Mesenteric fat pad (tissue), 1 donor: ENCODE results near the gene LYL1. TPM values are rescaled to one million over a fixed set of nuclear protein-coding genes. Genes with fewer than 3 reads are reported as not detected.

ENCODE experiments used
- DNase-seq: peaks from one replicate; pipeline ENCODE4 v3.0.0-alpha.2; 2020; ENCODE audit warnings: low spot score
- total RNA-seq: library from RNA; stranded (reverse); fragmentation: NEBNext Ultra II Directional; extraction: Animal tissue kit (Norgen Biotek cat#: 25700); gene quantifications from one replicate; pipeline ENCODE4 v1.2.1, GENCODE V29; 2021
- donor health status: DM: yes; HTN: yes; CAD: no.

Gene LYL1
- total RNA-seq, 1 donor from 2014 or later, result 11.5 TPM

GRCh38 chr19:13130886-13131490 lies 28.3 kb upstream of the LYL1 start:
- no peak for DNase-seq

- no peak for DNase-seq
These were observed 26.7 kb upstream of the LYL1 start for GRCh38 chr19:13129384-13129783.

- DNase-seq, result no peak
These were observed 25.9 kb upstream of the LYL1 start for GRCh38 chr19:13128583-13128982.

GRCh38 chr19:13127811-13128575 lies 25.3 kb upstream of the LYL1 start:
- no peak for DNase-seq

GRCh38 chr19:13127051-13127450 lies 24.4 kb upstream of the LYL1 start:
- DNase-seq, result no peak

- DNase-seq, result no peak
These were observed 20.6 kb upstream of the LYL1 start for GRCh38 chr19:13122980-13123957.

GRCh38 chr19:13122275-13122878 lies 19.7 kb upstream of the LYL1 start:
- DNase-seq, result no peak

GRCh38 chr19:13121551-13122274 lies 19.1 kb upstream of the LYL1 start:
- DNase-seq, result no peak

- no peak for DNase-seq
These were observed 18.2 kb upstream of the LYL1 start for GRCh38 chr19:13120817-13121216.

GRCh38 chr19:13120031-13120430 lies 17.4 kb upstream of the LYL1 start:
- no peak for DNase-seq

GRCh38 chr19:13119627-13120026 lies 17.0 kb upstream of the LYL1 start:
- no peak for DNase-seq

- DNase-seq, result no peak
These were observed 16.0 kb upstream of the LYL1 start for GRCh38 chr19:13118424-13119193.

GRCh38 chr19:13117772-13118423 lies 15.2 kb upstream of the LYL1 start, which contains the start of gene NACC1:
Gene NACC1, plus strand, starts transcription at chr19:13118264. Its CDS starts 16,944 bp downstream, at chr19:13135208.
- peak; percentile 96 for DNase-seq

GRCh38 chr19:13117176-13117771 lies 14.6 kb upstream of the LYL1 start:
- no peak for DNase-seq

GRCh38 chr19:13116282-13117175 lies 13.9 kb upstream of the LYL1 start, which contains the start of gene TRMT1:
Gene TRMT1, minus strand, starts transcription at chr19:13116740. Its CDS starts 341 bp downstream, at chr19:13116399.
- peak; percentile 97 for DNase-seq

GRCh38 chr19:13115936-13116281 lies 13.3 kb upstream of the LYL1 start:
- no peak for DNase-seq

GRCh38 chr19:13112555-13112954 lies 9.9 kb upstream of the LYL1 start:
- DNase-seq, result no peak
